LNCAP (cell line): Measurements from ENCODE around the gene SUFU.

ENCODE experiments used
- TF ChIP-seq, protein P1 (sequence below): fragments of 450-650 bp; IDR thresholded peaks from 2 replicates; pipeline ENCODE4 v1.5.1; 2017; ENCODE audit warnings: mild to moderate bottlenecking

SUFU gene

DNA sequence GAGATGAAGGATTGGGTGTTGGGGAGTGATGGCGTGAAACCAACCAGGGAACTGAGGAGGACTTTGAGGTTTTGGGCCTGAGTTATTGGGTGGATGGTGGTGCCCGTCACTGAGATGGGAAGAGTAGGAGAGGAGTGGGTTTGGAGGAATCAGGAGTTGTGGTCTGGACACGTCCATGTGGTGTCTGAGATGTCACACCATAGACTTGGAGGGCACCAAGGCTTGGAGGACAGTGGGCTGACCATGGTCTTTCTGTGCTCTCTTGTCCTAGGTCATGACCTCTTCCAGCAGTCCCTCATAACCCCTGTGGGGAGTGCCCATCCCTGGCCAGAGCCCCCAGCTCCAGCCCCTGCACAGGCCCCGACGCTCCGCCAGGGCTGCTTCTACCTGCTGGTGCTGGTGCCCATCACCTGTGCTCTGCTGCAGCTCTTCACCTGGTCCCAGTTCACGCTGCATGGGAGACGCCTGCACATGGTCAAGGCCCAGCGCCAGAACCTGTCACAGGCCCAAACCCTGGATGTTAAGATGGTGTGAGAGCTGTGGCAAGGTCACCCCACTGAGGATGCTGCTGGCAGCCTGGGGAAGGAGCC is 28.2 kb upstream of the SUFU start:
- TF ChIP-seq, protein P1, sequence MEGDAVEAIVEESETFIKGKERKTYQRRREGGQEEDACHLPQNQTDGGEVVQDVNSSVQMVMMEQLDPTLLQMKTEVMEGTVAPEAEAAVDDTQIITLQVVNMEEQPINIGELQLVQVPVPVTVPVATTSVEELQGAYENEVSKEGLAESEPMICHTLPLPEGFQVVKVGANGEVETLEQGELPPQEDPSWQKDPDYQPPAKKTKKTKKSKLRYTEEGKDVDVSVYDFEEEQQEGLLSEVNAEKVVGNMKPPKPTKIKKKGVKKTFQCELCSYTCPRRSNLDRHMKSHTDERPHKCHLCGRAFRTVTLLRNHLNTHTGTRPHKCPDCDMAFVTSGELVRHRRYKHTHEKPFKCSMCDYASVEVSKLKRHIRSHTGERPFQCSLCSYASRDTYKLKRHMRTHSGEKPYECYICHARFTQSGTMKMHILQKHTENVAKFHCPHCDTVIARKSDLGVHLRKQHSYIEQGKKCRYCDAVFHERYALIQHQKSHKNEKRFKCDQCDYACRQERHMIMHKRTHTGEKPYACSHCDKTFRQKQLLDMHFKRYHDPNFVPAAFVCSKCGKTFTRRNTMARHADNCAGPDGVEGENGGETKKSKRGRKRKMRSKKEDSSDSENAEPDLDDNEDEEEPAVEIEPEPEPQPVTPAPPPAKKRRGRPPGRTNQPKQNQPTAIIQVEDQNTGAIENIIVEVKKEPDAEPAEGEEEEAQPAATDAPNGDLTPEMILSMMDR = no peak

DNA sequence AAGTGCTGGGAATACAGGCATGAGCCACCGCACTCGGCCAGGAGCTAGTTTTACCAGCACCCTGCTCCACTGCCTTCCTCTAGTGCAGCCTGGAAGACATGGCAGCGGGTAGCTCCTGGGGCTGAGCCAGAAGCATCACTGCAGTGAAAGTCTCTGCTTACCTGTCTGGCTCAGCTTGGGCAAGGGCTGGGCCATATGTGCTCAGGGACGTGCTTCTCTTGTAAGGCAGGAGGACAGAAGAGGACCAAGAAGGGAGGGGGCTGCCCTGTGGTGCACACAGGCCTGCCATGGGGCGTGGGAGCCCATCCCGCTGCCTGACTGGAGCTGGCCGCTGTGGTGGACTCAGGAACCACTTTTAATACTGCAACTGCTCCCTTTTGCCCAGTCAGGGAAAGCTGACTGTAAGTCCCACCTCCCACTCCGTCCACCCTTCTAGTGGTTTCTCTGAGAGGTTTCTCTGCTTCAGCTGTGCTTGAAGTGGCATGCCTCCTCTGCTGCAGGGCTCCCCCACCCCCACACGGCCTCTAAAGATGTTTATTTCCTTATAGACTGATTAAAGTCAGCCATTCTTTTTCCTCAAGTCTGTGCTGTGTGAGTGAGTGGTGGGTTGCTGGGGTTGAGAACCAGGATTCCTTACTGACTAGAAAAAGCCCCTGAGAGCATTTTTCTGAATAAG is 27.2 kb upstream of the SUFU start:
- TF ChIP-seq, protein P1 = no peak

DNA sequence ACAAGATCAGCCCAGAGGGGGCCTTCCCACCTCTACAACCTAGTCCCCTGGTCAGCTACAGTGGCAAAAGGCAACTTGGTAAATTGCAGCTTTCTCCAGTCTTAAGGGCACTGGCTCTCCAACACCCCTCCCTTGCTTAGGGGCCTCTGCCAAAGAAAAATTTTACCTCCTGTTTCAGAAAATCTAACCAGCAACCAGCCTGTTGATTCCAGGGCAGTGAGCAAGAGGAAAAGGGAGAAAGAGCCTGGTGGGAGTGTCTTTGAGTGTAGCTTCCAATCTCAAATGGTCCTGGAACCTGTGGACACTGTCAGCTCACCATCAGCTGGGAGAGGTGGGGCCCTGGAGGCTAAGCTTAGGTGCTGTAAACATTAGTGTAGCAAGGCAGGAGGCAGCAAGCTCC is 24.1 kb upstream of the SUFU start:
- TF ChIP-seq, protein P1 = no peak

DNA sequence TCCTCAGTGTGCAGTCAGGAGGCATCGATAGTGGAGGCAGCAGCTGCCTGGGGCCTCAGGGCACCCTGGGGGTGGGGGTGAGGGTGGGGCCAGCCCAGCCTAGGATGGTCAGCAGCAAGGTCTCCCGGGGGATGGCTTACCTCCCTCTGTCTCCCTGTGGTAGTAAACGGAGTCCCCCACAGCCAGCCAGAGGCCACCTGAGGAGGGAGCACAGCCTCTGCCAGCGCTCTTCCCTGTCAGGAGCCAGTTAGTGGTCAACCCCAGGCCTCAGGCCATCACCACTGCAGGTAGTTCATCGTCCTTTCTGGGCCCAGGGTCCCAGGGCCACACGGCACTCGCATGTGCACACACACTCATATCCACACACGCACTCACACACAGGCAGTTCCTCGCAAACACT is 23.4 kb upstream of the SUFU start:
- TF ChIP-seq, protein P1 = no peak

DNA sequence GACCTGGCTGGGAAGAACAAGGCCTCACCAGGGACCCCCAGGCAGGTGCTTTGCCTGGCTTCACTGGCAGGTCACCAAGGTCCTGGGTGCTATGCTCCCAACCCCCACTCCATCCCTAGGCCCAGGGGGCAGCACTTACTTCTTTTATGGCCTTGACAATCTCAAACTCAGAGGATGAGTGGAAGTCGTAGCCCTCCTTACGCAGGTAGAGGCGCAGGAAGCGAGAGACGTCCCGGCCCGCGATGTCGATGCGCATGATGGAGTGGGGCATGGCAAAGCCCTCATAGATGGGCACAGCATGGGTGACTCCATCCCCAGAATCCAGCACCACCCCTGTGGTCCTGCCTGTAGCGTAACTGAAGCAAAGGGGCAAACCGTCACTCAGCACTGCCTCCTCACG is 19.8 kb upstream of the SUFU start:
- TF ChIP-seq, protein P1 = no peak

DNA sequence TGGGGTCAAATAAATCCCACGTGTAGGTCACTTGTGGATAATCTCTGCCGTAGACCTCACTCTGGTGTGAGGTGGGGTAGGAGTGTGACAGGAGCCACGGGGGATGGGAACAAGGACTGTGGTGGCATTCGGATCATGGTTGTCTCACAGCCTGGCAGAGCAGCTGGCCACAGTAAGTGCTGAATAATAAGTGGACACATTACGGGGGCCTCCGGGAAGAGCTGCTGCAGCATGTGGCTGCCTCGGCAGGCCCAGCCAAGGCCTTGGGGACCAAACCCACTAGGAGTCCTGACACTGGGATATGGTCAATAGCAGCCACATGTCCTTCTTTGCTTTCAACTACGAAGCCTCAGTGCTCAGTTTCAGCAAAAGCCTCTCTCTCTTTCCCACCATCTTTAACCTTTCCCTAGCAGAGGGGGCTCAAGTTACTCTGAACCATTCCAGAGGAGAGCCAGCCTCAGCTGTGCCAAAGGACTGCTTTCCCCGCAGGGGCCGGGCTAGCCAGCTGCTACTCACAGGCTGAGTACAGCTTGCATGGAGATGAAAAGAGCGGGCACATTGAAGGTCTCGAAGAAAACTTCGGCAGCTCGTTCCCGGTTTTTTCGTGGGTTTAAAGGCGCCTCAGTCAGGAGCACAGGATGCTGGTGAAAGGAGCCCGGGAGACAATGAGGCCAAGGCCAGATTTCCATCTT is 18.5 kb upstream of the SUFU start:
- TF ChIP-seq, protein P1 = no peak

DNA sequence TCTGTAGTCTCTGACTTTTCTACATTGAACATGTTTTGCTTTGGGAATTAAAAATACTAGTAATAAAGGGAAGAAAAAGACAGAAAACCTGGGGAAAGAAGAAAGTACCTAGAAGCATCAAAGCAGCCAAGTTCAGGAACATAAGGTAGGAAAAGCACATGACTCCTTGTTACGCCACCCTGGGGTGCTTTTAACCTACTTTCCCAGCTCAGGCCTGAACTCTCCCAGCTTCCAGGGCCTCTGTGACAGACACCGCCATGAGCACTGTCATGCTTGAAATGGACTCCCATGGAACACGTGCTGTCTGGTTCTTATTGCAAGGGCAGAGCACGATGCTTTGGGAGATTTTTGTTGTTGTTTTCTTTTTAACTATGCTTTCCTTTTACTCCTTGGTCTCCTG is 12.6 kb upstream of the SUFU start:
- TF ChIP-seq, protein P1 = no peak
